Lower leg skin (tissue), 3 donors: ENCODE results near the gene CLEC4D.

Source experiments
- CTCF ChIP-seq, 3 donors: fragments of 450-650 bp; IDR thresholded peaks; one replicate each; pipeline ENCODE4 v1.5.1; 2016; ENCODE audit warnings: antibody characterized with exemption in 3 of 3, mild to moderate bottlenecking in 3 of 3, moderate library complexity in 2 of 3
- POLR2A ChIP-seq, 2 donors: fragments of 450-650 bp; IDR thresholded peaks; one replicate each; pipeline ENCODE4 v1.6.1; 2016 to 2017; ENCODE audit warnings: antibody characterized with exemption in 2 of 2, mild to moderate bottlenecking in 1 of 2, moderate library complexity in 1 of 2

DNA sequence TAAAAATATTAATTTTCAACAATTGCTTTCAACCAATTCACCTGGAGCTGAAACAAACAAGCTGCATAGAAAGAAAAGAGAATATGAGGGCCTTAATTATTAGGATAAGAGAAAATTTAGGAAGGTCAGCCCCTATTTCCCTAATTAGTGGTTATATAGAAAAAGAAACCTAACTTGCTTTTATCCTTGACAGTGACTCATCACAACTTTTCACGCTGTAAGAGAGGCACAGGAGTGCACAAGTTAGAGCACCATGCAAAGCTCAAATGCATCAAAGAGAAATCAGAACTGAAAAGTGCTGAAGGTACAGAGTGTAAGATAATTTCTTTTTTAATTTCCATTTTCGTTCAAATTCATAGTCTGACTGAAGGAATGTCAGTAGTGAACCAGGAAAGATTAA is 4.7 kb downstream of the CLEC4D start:
- TF ChIP-seq POLR2A (IDR thresholded peaks at IDR 0.05) (no peak), CTCF (IDR thresholded peaks at IDR 0.05) (no peak)
